IMR-90 (cell line): ENCODE results near the gene PLA2G2F. TPM values are rescaled to one million over a fixed set of nuclear protein-coding genes. Genes with fewer than 3 reads are reported as not detected.

ENCODE experiments used
- ATAC-seq: fragments of 200-7000 bp; cut with Tn5 transposase; 2 replicates; pipeline ENCODE4 v1.9.1; 2020; ENCODE audit warnings: low read depth, mild to moderate bottlenecking, moderate library complexity
- BruUV-seq: library from RNA; stranded (reverse); fragments of 400-500 nt; replicated peaks from 2 replicates; lab custom pipeline; 2021; lab: Mats Ljungman, UMichigan
- CTCF ChIA-PET: fragments of 300-600 bp; formaldehyde crosslinking; extraction: SDS; loops from one replicate; lab custom pipeline; 2021; ENCODE audit warnings: antibody characterized with exemption; lab: Yijun Ruan, JAX
- POLR2A ChIA-PET: fragments of 300-600 bp; sonication (Branson Sonifier 250); formaldehyde crosslinking; loops from one replicate; lab custom pipeline; 2022; ENCODE audit warnings: antibody characterized with exemption; ENCODE audit not compliant: unreplicated experiment; lab: Charles Lee
- DNase-seq: peaks from one replicate; pipeline ENCODE4 v3.0.0; 2013
- H2AFZ ChIP-seq: replicated peaks from 2 replicates; pipeline ENCODE3; 2013; ENCODE audit warnings: low read length, mild to moderate bottlenecking; ENCODE audit not compliant: poor library complexity
- H2AK5ac ChIP-seq: 2 replicates; pipeline ENCODE4 v1.6.1; 2013; ENCODE audit warnings: low read depth, low read length, inconsistent platforms
- H2AK9ac ChIP-seq: replicated peaks from 2 replicates; pipeline ENCODE3; 2013; ENCODE audit warnings: mild to moderate bottlenecking, low read depth, low read length, moderate library complexity; ENCODE audit not compliant: poor library complexity
- H2BK120ac ChIP-seq: 2 replicates; pipeline ENCODE4 v1.6.1; 2013; ENCODE audit warnings: low read depth, low read length, inconsistent platforms
- H2BK15ac ChIP-seq: 3 replicates; pipeline ENCODE4 v1.6.1; 2013; ENCODE audit warnings: low read depth, low read length, inconsistent platforms
- H2BK20ac ChIP-seq: 2 replicates; pipeline ENCODE4 v1.6.1; 2013; ENCODE audit warnings: low read depth, mild to moderate bottlenecking, inconsistent platforms, low read length, moderate library complexity
- H2BK5ac ChIP-seq: 2 replicates; pipeline ENCODE4 v1.6.1; 2013; ENCODE audit warnings: mild to moderate bottlenecking, low read depth, low read length, inconsistent platforms; ENCODE audit not compliant: poor library complexity, severe bottlenecking
- H3K14ac ChIP-seq: replicated peaks from 2 replicates; pipeline ENCODE4 v1.6.1; 2013; ENCODE audit warnings: low read depth, low read length, inconsistent platforms
- H3K18ac ChIP-seq: 2 replicates; pipeline ENCODE4 v1.6.1; 2013; ENCODE audit warnings: low read depth, low read length, control low read depth
- H3K23ac ChIP-seq: 2 replicates; pipeline ENCODE4 v1.6.1; 2013; ENCODE audit warnings: low read depth, low read length, inconsistent platforms
- H3K27ac ChIP-seq: 2 replicates; pipeline ENCODE4 v1.5.1; 2013; ENCODE audit warnings: mild to moderate bottlenecking, control low read depth, low read length; ENCODE audit not compliant: insufficient read depth
- H3K27me3 ChIP-seq: 2 replicates; pipeline ENCODE4 v1.6.1; 2013; ENCODE audit warnings: low read length; ENCODE audit not compliant: control insufficient read depth, insufficient read depth
- H3K36me3 ChIP-seq: 2 replicates; pipeline ENCODE4 v1.6.1; 2013; ENCODE audit warnings: low read length, mixed read lengths; ENCODE audit not compliant: control insufficient read depth, insufficient read depth
- H3K4ac ChIP-seq: 2 replicates; pipeline ENCODE4 v1.6.1; 2013; ENCODE audit warnings: low read depth, low read length, inconsistent platforms
- H3K4me1 ChIP-seq: 2 replicates; pipeline ENCODE4 v1.6.1; 2013; ENCODE audit warnings: low read length, mixed read lengths; ENCODE audit not compliant: control insufficient read depth, insufficient read depth
- H3K4me2 ChIP-seq: 2 replicates; pipeline ENCODE4 v1.6.1; 2013; ENCODE audit warnings: low read depth, mild to moderate bottlenecking, control low read depth, low read length, moderate library complexity
- H3K4me3 ChIP-seq: 2 replicates; pipeline ENCODE4 v1.5.1; 2013; ENCODE audit warnings: low read depth, mild to moderate bottlenecking, control low read depth, low read length, moderate library complexity; ENCODE audit not compliant: insufficient read depth
- H3K56ac ChIP-seq: 2 replicates; pipeline ENCODE4 v1.6.1; 2013; ENCODE audit warnings: low read length, inconsistent platforms; ENCODE audit not compliant: insufficient read depth; ENCODE audit errors: extremely low read depth
- H3K79me1 ChIP-seq, 2 experiments: 2 replicates each; pipeline ENCODE4 v1.6.1; 2013; ENCODE audit warnings: low read length in 2 of 2, inconsistent platforms in 1 of 2, low read depth in 1 of 2
- H3K9ac ChIP-seq: 2 replicates; pipeline ENCODE4 v1.6.1; 2013; ENCODE audit warnings: low read depth, low read length, control low read depth
- H3K9me1 ChIP-seq: 2 replicates; pipeline ENCODE4 v1.6.1; 2013; ENCODE audit warnings: low read length, inconsistent platforms; ENCODE audit not compliant: insufficient read depth
- H3K9me3 ChIP-seq: 2 replicates; pipeline ENCODE4 v1.6.1; 2013; ENCODE audit warnings: low read length; ENCODE audit not compliant: control insufficient read depth, insufficient read depth
- H4K20me1 ChIP-seq: 2 replicates; pipeline ENCODE4 v1.6.1; 2013; ENCODE audit warnings: low read length, inconsistent platforms; ENCODE audit not compliant: insufficient read depth
- H4K5ac ChIP-seq: 2 replicates; pipeline ENCODE4 v1.6.1; 2013; ENCODE audit warnings: mild to moderate bottlenecking, low read depth, low read length, control low read depth
- H4K8ac ChIP-seq, 2 experiments: 2 replicates each; pipeline ENCODE4 v1.6.1; 2013; ENCODE audit warnings: low read depth in 2 of 2, low read length in 2 of 2, control low read depth in 1 of 2, inconsistent platforms in 1 of 2
- H4K91ac ChIP-seq: 2 replicates; pipeline ENCODE4 v1.6.1; 2013; ENCODE audit warnings: low read depth, low read length, inconsistent platforms; ENCODE audit not compliant: insufficient read depth
- CEBPB ChIP-seq: IDR thresholded peaks from 2 replicates; pipeline ENCODE4 v1.6.1; 2012; ENCODE audit warnings: low read depth, low read length, improper control_type of control experiment
- MAFK ChIP-seq: IDR thresholded peaks from 2 replicates; pipeline ENCODE4 v1.6.1; 2012; ENCODE audit warnings: low read depth, low read length, improper control_type of control experiment
- MAZ ChIP-seq: IDR thresholded peaks from 2 replicates; pipeline ENCODE4 v1.6.1; 2012; ENCODE audit warnings: low read depth, mild to moderate bottlenecking, low read length, improper control_type of control experiment, moderate library complexity, borderline replicate concordance
- NFE2L2 ChIP-seq: fragments of 150-350 bp; IDR thresholded peaks from 2 replicates; pipeline ENCODE4 v1.6.1; 2016; ENCODE audit warnings: low read depth, mild to moderate bottlenecking, low read length
- POLR2A ChIP-seq: IDR thresholded peaks from 2 replicates; pipeline ENCODE4 v1.6.1; 2012; ENCODE audit warnings: mild to moderate bottlenecking, low read depth, low read length
- RAD21 ChIP-seq: IDR thresholded peaks from 2 replicates; pipeline ENCODE4 v1.6.1; 2012; ENCODE audit warnings: low read length, improper control_type of control experiment
- SMC3 ChIP-seq: fragments of 150-350 bp; IDR thresholded peaks from 2 replicates; pipeline ENCODE4 v1.6.1; 2016; ENCODE audit warnings: low read depth, mild to moderate bottlenecking, antibody characterized with exemption, low read length, moderate library complexity
- WGBS, 2 experiments: methylation state at CpG; one replicate each; pipeline versions ENCODE4 v1.1.5 to v1.1.7; 2013; ENCODE audit warnings: missing lambda C conversion rate in 2 of 2; ENCODE audit not compliant: insufficient read length in 1 of 2; ENCODE audit errors: extremely low coverage in 2 of 2; 5-methylcytosine and 5-hydroxymethylcytosine counted together
- dilution Hi-C: fragments of 300-500 bp; cut with HindIII; formaldehyde crosslinking; loops from one replicate; pipeline ENCODE4 v1.14.3; 2018; ENCODE audit warnings: low sequenced_read_pairs; ENCODE audit not compliant: unreplicated experiment
- in situ Hi-C: fragments of 300-500 bp; cut with MboI; formaldehyde crosslinking; loops from 3 replicates; pipeline ENCODE4 v1.14.3; 2019; ENCODE audit warnings: low sequenced_read_pairs, inconsistent platforms, mixed read lengths
- intact Hi-C: fragments of 100-400 bp; cut with micrococcal nuclease; formaldehyde crosslinking; loops from 2 replicates; pipeline ENCODE4 v1.10.0; 2022
- polyA plus RNA-seq, 3 experiments: library from polyadenylated mRNA; depleted of rRNA; stranded (reverse); fragments of >200 nt; gene quantifications; 2 replicates each; pipeline ENCODE4 v1.2.3, GENCODE V29; 2012; ENCODE audit warnings: low replicate concordance in 1 of 3
- total RNA-seq: library from RNA; depleted of rRNA; stranded (reverse); fragments of >200 nt; gene quantifications from 2 replicates; pipeline ENCODE4 v1.2.3, GENCODE V29; 2012

PLA2G2F gene
- total and polyA plus RNA-seq, 2 of the 4 experiments (the other 2 are of a cell fraction) = not detected

- Histone ChIP-seq H4K5ac (no peak overlapping the region), H3K4me1 (peaks cover 3% of the 10 kb centered on the region), H4K91ac (no peak overlapping the region), H3K79me1 (no peaks in the 10 kb centered on the region), H4K8ac (no peak overlapping the region), H2BK15ac (no peak overlapping the region), H3K4me3 (no peak overlapping the region), H3K36me3 (no peaks in the 10 kb centered on the region), H2AK9ac (no peak overlapping the region), H2BK5ac (no peak overlapping the region), H3K4ac (no peak overlapping the region), H3K14ac (no peak overlapping the region), H3K56ac (no peak overlapping the region), H4K20me1 (no peaks in the 10 kb centered on the region), H2BK20ac (no peak overlapping the region), H3K27ac (no peak overlapping the region), H2AK5ac (no peak overlapping the region), H2AFZ (no peak overlapping the region), H3K4me2 (no peak overlapping the region), H3K9ac (no peak overlapping the region), H3K9me1 (no peaks in the 10 kb centered on the region), H3K9me3 (no peaks in the 10 kb centered on the region), H3K18ac (no peak overlapping the region), H3K27me3 (peaks cover 31% of the 10 kb centered on the region), H3K23ac (no peak overlapping the region), H2BK120ac (no peak overlapping the region)
- intact Hi-C loops (no loop called here), dilution Hi-C loops (no loop called here), in situ Hi-C loops (no loop called here)
- WGBS, 2 experiments = 0% methylated on average over 1 of the region's 4 CpGs; no CpG with 5 or more reads in 1 of the 2 experiments
- ATAC-seq (no peak), DNase-seq (no peak)
- ChIA-PET POLR2A (no interaction called here), CTCF (interaction anchor here (1.0 kb wide), 1 partner anchor 8 kb away, joined by 3 read pairs; no protein-coding TSS in a partner anchor)
- TF ChIP-seq RAD21 (no peak), NFE2L2 (no peak), POLR2A (no peak), CEBPB (no peak), SMC3 (no peak), MAZ (no peak), MAFK (no peak)
- no TSS peak for BruUV-seq
These were observed 31.3 kb upstream of the PLA2G2F start for GRCh38 chr1:20107796-20108195.
